A549 (cell line): ENCODE data around the gene ZBTB16. TPM values are rescaled to one million over a fixed set of nuclear protein-coding genes. Genes with fewer than 3 reads are reported as not detected.

ENCODE experiments used
- ATAC-seq, 2 experiments: fragments of 200-7000 bp in 1 of 2; fragments of >200 bp in 1 of 2; cut with Nextera tagmentation in 1 of 2; cut with Tn5 transposase in 1 of 2; 3 replicates each; pipeline versions ENCODE4 v1.8.0 to v1.9.1; 2018 to 2020; ENCODE audit warnings: mild to moderate bottlenecking in 1 of 2, moderate library complexity in 1 of 2
- CTCF ChIA-PET: fragments of 300-600 bp; sonication (Branson Sonifier 250); formaldehyde crosslinking; extraction: SDS; loops from one replicate; lab custom pipeline; 2021; ENCODE audit warnings: antibody characterized with exemption, inconsistent platforms; lab: Yijun Ruan, JAX
- POLR2A ChIA-PET: fragments of 350-600 bp; formaldehyde crosslinking; extraction: SDS; loops from one replicate; lab custom pipeline; 2021; ENCODE audit warnings: antibody characterized with exemption, inconsistent platforms; lab: Yijun Ruan, JAX
- DNase-seq, 2 experiments: peaks; one replicate each; pipeline versions ENCODE4 v3.0.0 to v3.0.0-alpha.2; 2011 to 2016; ENCODE audit warnings: low read depth in 1 of 2, low spot score in 1 of 2
- FAIRE-seq: peaks from 2 replicates; lab custom pipeline; 2011; peaks lifted over from hg19 to GRCh38; lab: Jason Lieb, UNC
- H3K27ac ChIP-seq, 2 experiments: fragments of >200 bp; sonication (Bioruptor Twin); formaldehyde crosslinking; 3 replicates each; pipeline ENCODE4 v1.5.1; 2016 to 2017
- H3K4me1 ChIP-seq: fragments of >200 bp; sonication (Bioruptor Twin); formaldehyde crosslinking; 3 replicates; pipeline ENCODE4 v1.6.1; 2016
- H3K4me2 ChIP-seq: fragments of >200 bp; sonication (Bioruptor Twin); formaldehyde crosslinking; 3 replicates; pipeline ENCODE4 v1.6.1; 2016
- H3K4me3 ChIP-seq: fragments of >200 bp; sonication (Bioruptor Twin); formaldehyde crosslinking; 3 replicates; pipeline ENCODE4 v1.5.1; 2016
- H3K9me3 ChIP-seq: fragments of >200 bp; sonication (Bioruptor Twin); formaldehyde crosslinking; 3 replicates; pipeline ENCODE4 v1.6.1; 2016
- BCL3 ChIP-seq: fragments of >200 bp; sonication (Bioruptor Twin); formaldehyde crosslinking; IDR thresholded peaks from 3 replicates; pipeline ENCODE4 v1.6.1; 2016
- BHLHE40 ChIP-seq: IDR thresholded peaks from 2 replicates; pipeline ENCODE4 v1.6.1; 2012; ENCODE audit warnings: low read depth, low read length, inconsistent platforms
- CBX8 ChIP-seq: fragments of 200-600 bp; sonication (generic); IDR thresholded peaks from 2 replicates; pipeline ENCODE4 v1.6.1; 2016
- FOSB ChIP-seq: fragments of 250-450 bp; sonication (Bioruptor Pico); IDR thresholded peaks from 2 replicates; pipeline ENCODE4 v1.5.0; 2020; ENCODE audit warnings: mild to moderate bottlenecking, moderate library complexity
- FOXS1 ChIP-seq: fragments of 250-450 bp; sonication (Bioruptor Pico); IDR thresholded peaks from 2 replicates; pipeline ENCODE4 v1.5.0; 2020; ENCODE audit warnings: mild to moderate bottlenecking, moderate library complexity
- HOXB5 ChIP-seq: fragments of 250-450 bp; sonication (Bioruptor Pico); IDR thresholded peaks from 2 replicates; pipeline ENCODE4 v1.5.0; 2020; ENCODE audit warnings: mild to moderate bottlenecking, moderate library complexity
- MAX ChIP-seq: IDR thresholded peaks from 2 replicates; pipeline ENCODE4 v1.6.1; 2012
- NFE2L2 ChIP-seq: fragments of 150-350 bp; conservative IDR thresholded peaks from 2 replicates; pipeline ENCODE4 v1.6.1; 2014; ENCODE audit warnings: low read length
- NPAS2 ChIP-seq: fragments of 250-450 bp; sonication (Bioruptor Pico); IDR thresholded peaks from 2 replicates; pipeline ENCODE4 v1.8.0; 2022; ENCODE audit warnings: mild to moderate bottlenecking, moderate library complexity, borderline replicate concordance
- PBX3 ChIP-seq: IDR thresholded peaks from 2 replicates; pipeline ENCODE4 v1.6.1; 2012
- PHF8 ChIP-seq: fragments of 200-600 bp; sonication (generic); IDR thresholded peaks from 2 replicates; pipeline ENCODE4 v1.6.1; 2016; ENCODE audit warnings: low read depth, mild to moderate bottlenecking, antibody characterized with exemption, moderate library complexity, borderline replicate concordance
- RARB ChIP-seq: fragments of 250-450 bp; sonication (Bioruptor Pico); IDR thresholded peaks from 2 replicates; pipeline ENCODE4 v1.8.0; 2021; ENCODE audit warnings: mild to moderate bottlenecking, moderate library complexity
- REST ChIP-seq: fragments of 200-600 bp; sonication (generic); IDR thresholded peaks from 2 replicates; pipeline ENCODE4 v1.6.1; 2016; ENCODE audit warnings: antibody characterized with exemption, mild to moderate bottlenecking, moderate library complexity
- RNF2 ChIP-seq: fragments of 200-600 bp; sonication (generic); IDR thresholded peaks from 2 replicates; pipeline ENCODE4 v1.6.1; 2016; ENCODE audit warnings: low read depth, mild to moderate bottlenecking, antibody characterized with exemption, moderate library complexity, borderline replicate concordance
- SMC3 ChIP-seq: fragments of >200 bp; sonication (Bioruptor Twin); formaldehyde crosslinking; IDR thresholded peaks from 3 replicates; pipeline ENCODE4 v1.6.1; 2018; ENCODE audit warnings: inconsistent platforms
- SREBF2 ChIP-seq: fragments of 450-650 bp; IDR thresholded peaks from 2 replicates; pipeline ENCODE4 v1.6.1; 2014; ENCODE audit warnings: mild to moderate bottlenecking, moderate library complexity
- ZSCAN20 ChIP-seq: fragments of 250-450 bp; sonication (Bioruptor Pico); IDR thresholded peaks from 2 replicates; pipeline ENCODE4 v1.8.0; 2022; ENCODE audit warnings: mild to moderate bottlenecking, moderate library complexity
- WGBS: methylation state at CpG from one replicate; pipeline ENCODE4 v1.1.6; 2017; ENCODE audit errors: missing lambda C conversion rate; 5-methylcytosine and 5-hydroxymethylcytosine counted together
- polyA plus RNA-seq, 4 experiments: library from polyadenylated mRNA; depleted of rRNA in 3 of 4; stranded (reverse); fragments of >200 nt; fragmentation: RNase III in 1 of 4; extraction: RNeasy Plus Mini Kit Qiagen cat#74134 plus additional on column Dnase treatment in 1 of 4; gene quantifications; 2 replicates in 3 of 4; 3 replicates in 1 of 4; pipeline ENCODE4 v1.2.3, GENCODE V29; 2011 to 2017
- TF ChIP-seq, protein P1 (sequence below): fragments of >200 bp; sonication (Bioruptor Twin); formaldehyde crosslinking; IDR thresholded peaks from 3 replicates; pipeline ENCODE4 v1.5.1; 2016

The ZBTB16 gene
- polyA plus RNA-seq, 2 of the 4 experiments (the other 2 are of a cell fraction) = not detected

GRCh38 chr11:114083391-114084252 lies 24.1 kb downstream of the ZBTB16 start:
- DNase-seq (no peak), FAIRE-seq (no peak), ATAC-seq (no peak)
- Histone ChIP-seq H3K4me2 (no peak overlapping the region), H3K27ac (no peak overlapping the region), H3K4me3 (no peak overlapping the region), H3K9me3 (no peaks in the 10 kb centered on the region), H3K4me1 (0 out of 3 replicates have a peak, but pooled peaks cover 3% of the 10 kb centered on the region)
- POLR2A ChIA-PET = no interaction called here
- 26% methylated on average over 11 of the region's 11 CpGs for WGBS
- CTCF ChIA-PET = interaction anchor here (1.5 kb wide), 1 partner anchor 177 kb away, joined by 5 read pairs; no protein-coding TSS in a partner anchor
- TF ChIP-seq SMC3 (no peak), BCL3 (no peak), MAX (no peak), RNF2 (no peak), REST (no peak), PHF8 (no peak), CBX8 (no peak), BHLHE40 (no peak), HOXB5 (CRISPR knock-in tag) (no peak), SREBF2 (no peak), FOXS1 (CRISPR knock-in tag) (no peak), FOSB (CRISPR knock-in tag) (no peak), NPAS2 (CRISPR knock-in tag) (no peak), NFE2L2 (no peak)
- TF ChIP-seq, protein P1, sequence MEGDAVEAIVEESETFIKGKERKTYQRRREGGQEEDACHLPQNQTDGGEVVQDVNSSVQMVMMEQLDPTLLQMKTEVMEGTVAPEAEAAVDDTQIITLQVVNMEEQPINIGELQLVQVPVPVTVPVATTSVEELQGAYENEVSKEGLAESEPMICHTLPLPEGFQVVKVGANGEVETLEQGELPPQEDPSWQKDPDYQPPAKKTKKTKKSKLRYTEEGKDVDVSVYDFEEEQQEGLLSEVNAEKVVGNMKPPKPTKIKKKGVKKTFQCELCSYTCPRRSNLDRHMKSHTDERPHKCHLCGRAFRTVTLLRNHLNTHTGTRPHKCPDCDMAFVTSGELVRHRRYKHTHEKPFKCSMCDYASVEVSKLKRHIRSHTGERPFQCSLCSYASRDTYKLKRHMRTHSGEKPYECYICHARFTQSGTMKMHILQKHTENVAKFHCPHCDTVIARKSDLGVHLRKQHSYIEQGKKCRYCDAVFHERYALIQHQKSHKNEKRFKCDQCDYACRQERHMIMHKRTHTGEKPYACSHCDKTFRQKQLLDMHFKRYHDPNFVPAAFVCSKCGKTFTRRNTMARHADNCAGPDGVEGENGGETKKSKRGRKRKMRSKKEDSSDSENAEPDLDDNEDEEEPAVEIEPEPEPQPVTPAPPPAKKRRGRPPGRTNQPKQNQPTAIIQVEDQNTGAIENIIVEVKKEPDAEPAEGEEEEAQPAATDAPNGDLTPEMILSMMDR = no peak

DNA sequence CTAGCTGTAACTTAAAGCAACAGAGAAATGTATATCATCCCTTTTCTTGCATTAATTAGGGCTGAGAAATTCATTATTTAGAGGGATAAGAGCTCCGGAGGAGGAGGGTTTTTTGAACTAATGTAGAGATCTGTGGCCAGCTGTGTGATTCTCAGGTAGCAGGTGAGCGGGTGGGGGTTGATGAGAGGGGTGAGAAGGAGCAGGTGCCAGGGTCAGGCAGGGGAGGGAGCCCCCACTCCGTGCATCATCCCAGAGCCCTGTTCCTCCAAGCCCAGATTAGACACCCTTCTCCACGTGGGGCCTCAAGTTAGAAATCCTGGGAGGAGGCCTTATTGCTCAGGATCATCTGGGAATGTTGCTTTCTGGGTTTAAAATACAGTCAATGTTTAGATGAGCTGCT lies 24.9 kb downstream of the ZBTB16 start:
- ATAC-seq (no peak), FAIRE-seq (no peak), DNase-seq (no peak)
- 0 out of 3 replicates have a peak, but pooled peaks cover 3% of the 10 kb centered on the region for H3K4me1 ChIP-seq
- ChIA-PET POLR2A (no interaction called here), CTCF (no interaction called here)
- no peaks in the 10 kb centered on the region for H3K9me3 ChIP-seq
- no peak overlapping the region for H3K4me3 ChIP-seq
- H3K27ac ChIP-seq = no peak overlapping the region
- H3K4me2 ChIP-seq = no peak overlapping the region
- 13% methylated on average over 4 of the region's 4 CpGs for WGBS
- TF ChIP-seq PBX3 = no peak
- no peak for TF ChIP-seq HOXB5 (CRISPR knock-in tag)
- no peak for TF ChIP-seq ZSCAN20 (CRISPR knock-in tag)
- no peak for TF ChIP-seq BHLHE40
- TF ChIP-seq RARB (CRISPR knock-in tag) = no peak
- TF ChIP-seq, all 56 proteins: peak for 0
